Kidney (tissue), 14 donors: Measurements from ENCODE around the gene HSH2D. TPM values are rescaled to one million over a fixed set of nuclear protein-coding genes. Genes with fewer than 3 reads are reported as not detected.

Experiments
- DNase-seq, 5 donors: peaks; one replicate each; pipeline ENCODE4 v3.0.0-alpha.2; 2013 to 2020
- FAIRE-seq: peaks from 2 replicates; lab custom pipeline; 2012; peaks lifted over from hg19 to GRCh38; lab: Jason Lieb, UNC
- H3K27ac ChIP-seq, 2 donors: one replicate each; pipeline ENCODE4 v1.7.0; 2013; ENCODE audit warnings: low read depth in 2 of 2, low read length in 2 of 2, inconsistent platforms in 1 of 2
- H3K27me3 ChIP-seq: one replicate; pipeline ENCODE4 v1.7.1; 2013; ENCODE audit warnings: low read length, inconsistent platforms; ENCODE audit not compliant: control insufficient read depth, insufficient read depth
- H3K36me3 ChIP-seq, 3 donors: one replicate each; pipeline versions ENCODE4 v1.7.0 to v1.7.1; 2013; ENCODE audit warnings: low read length in 3 of 3, control low read depth in 1 of 3, inconsistent platforms in 1 of 3; ENCODE audit not compliant: insufficient read depth in 3 of 3, control insufficient read depth in 2 of 3
- H3K4me1 ChIP-seq, 3 donors: one replicate each; pipeline versions ENCODE4 v1.7.0 to v1.7.1; 2013; ENCODE audit warnings: low read length in 3 of 3, inconsistent platforms in 1 of 3, low read depth in 1 of 3; ENCODE audit not compliant: control insufficient read depth in 2 of 3, insufficient read depth in 2 of 3
- H3K4me3 ChIP-seq, 3 donors: one replicate each; pipeline versions ENCODE4 v1.7.0 to v1.8.1; 2013; ENCODE audit warnings: low read length in 3 of 3, control low read depth in 1 of 3, inconsistent platforms in 1 of 3
- H3K9ac ChIP-seq, 3 donors: one replicate each; pipeline versions ENCODE4 v1.7.0 to v1.7.1; 2013; ENCODE audit warnings: low read length in 3 of 3, control low read depth in 1 of 3, inconsistent platforms in 1 of 3
- H3K9me3 ChIP-seq, 3 donors: one replicate each; pipeline versions ENCODE4 v1.7.0 to v1.7.1; 2013; ENCODE audit warnings: low read length in 3 of 3, control low read depth in 1 of 3, inconsistent platforms in 1 of 3; ENCODE audit not compliant: control insufficient read depth in 2 of 3, insufficient read depth in 1 of 3
- intact Hi-C: fragments of 100-400 bp; cut with DNase I; formaldehyde crosslinking; loops from one replicate; pipeline ENCODE4 v1.11.1; 2022
- polyA plus RNA-seq: library from polyadenylated mRNA; stranded (reverse); fragments of 350-450 nt; fragmentation: Illumina TruSeq; extraction: RNeasy Lipid Tissue Mini Kit (QIAGEN cat#74804); gene quantifications from one replicate; pipeline ENCODE4 v1.2.3, GENCODE V29; 2014; ENCODE audit warnings: low read depth, low replicate concordance; ENCODE audit not compliant: insufficient read depth
- total RNA-seq: library from RNA; stranded (reverse); fragmentation: NEBNext Ultra II Directional; extraction: Animal tissue kit (Norgen Biotek cat#: 25700); gene quantifications from one replicate; pipeline ENCODE4 v1.2.1, GENCODE V29; 2021
- TF ChIP-seq, protein P1 (sequence below): IDR thresholded peaks from 3 replicates; pipeline ENCODE4 v1.5.1; 2012; ENCODE audit warnings: mild to moderate bottlenecking, moderate library complexity, borderline replicate concordance; ENCODE audit not compliant: insufficient read depth; ENCODE audit errors: extremely low read depth
- donor health status: control.
- donor health status: control.
- donor health status: control.
- donor health status: control.
- donor health status: control.
- donor health status: DM: yes; HTN: yes; CAD: no.
- donor health status: Normal renal cell carcinoma (clear cell type).

Gene HSH2D
- total and polyA plus RNA-seq, 2 donors from 2014 or later = 0.41 to 7.7 TPM

DNA sequence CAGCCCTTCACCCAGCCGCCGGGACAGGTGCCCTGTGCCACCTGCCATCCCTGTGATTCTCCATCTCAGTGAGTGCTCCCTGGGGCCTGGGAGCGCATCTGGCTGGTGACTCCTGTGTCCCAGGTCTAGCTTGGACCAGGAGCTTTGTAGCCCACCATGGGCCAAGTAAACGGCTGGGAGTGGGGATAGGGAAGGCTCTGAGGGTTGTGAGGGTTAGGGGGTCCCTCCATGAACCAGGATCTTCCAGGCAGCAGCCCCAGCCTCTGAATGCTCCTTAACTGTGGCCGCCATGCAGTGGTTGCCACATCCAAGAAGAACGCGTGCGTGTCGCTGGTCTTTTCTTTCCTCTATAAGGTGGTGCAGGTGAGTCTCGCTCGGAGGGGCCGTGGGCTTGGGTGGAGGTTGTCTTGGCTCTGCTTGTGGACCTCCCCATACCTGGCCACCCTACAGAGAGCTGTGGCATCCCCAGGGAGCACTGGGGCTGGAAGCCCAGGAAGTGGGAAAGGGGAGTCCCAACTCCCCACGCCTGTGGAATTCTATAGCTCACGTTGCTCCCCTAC lies 62.6 kb downstream of the HSH2D start:
- intact Hi-C loops = no loop called here
- TF ChIP-seq, protein P1, sequence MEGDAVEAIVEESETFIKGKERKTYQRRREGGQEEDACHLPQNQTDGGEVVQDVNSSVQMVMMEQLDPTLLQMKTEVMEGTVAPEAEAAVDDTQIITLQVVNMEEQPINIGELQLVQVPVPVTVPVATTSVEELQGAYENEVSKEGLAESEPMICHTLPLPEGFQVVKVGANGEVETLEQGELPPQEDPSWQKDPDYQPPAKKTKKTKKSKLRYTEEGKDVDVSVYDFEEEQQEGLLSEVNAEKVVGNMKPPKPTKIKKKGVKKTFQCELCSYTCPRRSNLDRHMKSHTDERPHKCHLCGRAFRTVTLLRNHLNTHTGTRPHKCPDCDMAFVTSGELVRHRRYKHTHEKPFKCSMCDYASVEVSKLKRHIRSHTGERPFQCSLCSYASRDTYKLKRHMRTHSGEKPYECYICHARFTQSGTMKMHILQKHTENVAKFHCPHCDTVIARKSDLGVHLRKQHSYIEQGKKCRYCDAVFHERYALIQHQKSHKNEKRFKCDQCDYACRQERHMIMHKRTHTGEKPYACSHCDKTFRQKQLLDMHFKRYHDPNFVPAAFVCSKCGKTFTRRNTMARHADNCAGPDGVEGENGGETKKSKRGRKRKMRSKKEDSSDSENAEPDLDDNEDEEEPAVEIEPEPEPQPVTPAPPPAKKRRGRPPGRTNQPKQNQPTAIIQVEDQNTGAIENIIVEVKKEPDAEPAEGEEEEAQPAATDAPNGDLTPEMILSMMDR = no peak
- Histone ChIP-seq H3K36me3 (peaks cover 0 to 59% (median 20%) of the 10 kb centered on the region in 3 donors), H3K9ac (no peak overlapping the region), H3K27ac (no peak overlapping the region), H3K27me3 (no peaks in the 10 kb centered on the region), H3K4me1 (peaks cover 0 to 10% (median 5%) of the 10 kb centered on the region in 3 donors), H3K9me3 (no peaks in the 10 kb centered on the region), H3K4me3 (no peak overlapping the region)
- DNase-seq = no peak
- no peak for FAIRE-seq

DNA sequence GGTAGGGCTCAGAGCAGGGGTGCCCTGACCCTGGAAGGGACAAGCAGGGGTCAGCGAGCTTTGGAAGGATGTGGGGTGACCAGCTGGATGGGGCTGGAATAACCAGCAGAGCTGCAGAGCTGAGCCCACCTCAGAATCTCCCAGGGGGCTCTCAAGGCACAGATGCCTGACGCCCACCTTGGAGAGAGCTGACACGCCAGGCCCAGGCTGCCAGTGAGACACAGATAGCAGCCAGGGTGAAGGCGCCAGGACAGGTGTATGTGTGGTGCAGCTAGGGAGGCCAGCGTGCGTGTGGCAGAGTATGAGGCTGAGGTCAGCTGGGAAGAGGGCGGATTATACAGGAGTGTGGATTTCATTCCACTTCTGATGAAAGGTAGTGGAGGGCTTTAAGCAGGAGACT lies 63.2 kb downstream of the HSH2D start:
- DNase-seq (no peak), FAIRE-seq (no peak)
- Histone ChIP-seq H3K9ac (no peak overlapping the region), H3K9me3 (no peaks in the 10 kb centered on the region), H3K27me3 (no peaks in the 10 kb centered on the region), H3K4me3 (no peak overlapping the region), H3K36me3 (peaks cover 0 to 59% (median 20%) of the 10 kb centered on the region in 3 donors), H3K4me1 (peaks cover 0 to 10% (median 5%) of the 10 kb centered on the region in 3 donors), H3K27ac (no peak overlapping the region)
- TF ChIP-seq, protein P1 = no peak
- intact Hi-C loops = no loop called here

DNA sequence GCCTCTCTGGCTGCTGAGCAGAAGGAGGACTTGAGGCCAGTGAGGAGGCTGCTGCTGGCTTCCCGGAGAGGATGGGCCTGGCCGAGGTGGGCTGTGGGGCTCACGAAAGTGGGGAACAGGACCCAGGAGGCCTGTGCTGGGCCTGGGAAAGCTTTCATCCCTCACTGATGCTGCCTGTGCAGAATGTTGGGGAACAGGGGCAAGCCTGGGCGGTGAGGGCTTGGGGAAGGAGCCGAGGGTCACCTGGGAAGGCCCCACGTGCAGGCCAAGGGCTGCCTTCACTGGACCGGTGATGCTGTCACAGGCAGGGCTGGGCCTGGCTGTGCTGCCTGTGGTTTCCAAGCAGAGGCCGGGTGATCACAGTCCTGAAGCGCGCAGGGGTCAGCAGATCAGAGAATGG lies 63.6 kb downstream of the HSH2D start:
- no peak overlapping the region for H3K4me3 ChIP-seq
- H3K27me3 ChIP-seq = no peaks in the 10 kb centered on the region
- no peak for DNase-seq
- H3K36me3 ChIP-seq = peaks cover 0 to 59% (median 20%) of the 10 kb centered on the region in 3 donors
- H3K9ac ChIP-seq = no peak overlapping the region
- TF ChIP-seq, protein P1 = no peak
- intact Hi-C loops = no loop called here
- H3K4me1 ChIP-seq = peaks cover 0 to 10% (median 5%) of the 10 kb centered on the region in 3 donors
- no peaks in the 10 kb centered on the region for H3K9me3 ChIP-seq
- no peak for FAIRE-seq
- H3K27ac ChIP-seq = no peak overlapping the region
